CD14-positive monocyte (primary cell): ENCODE results near the gene BBS9. TPM values are rescaled to one million over a fixed set of nuclear protein-coding genes. Genes with fewer than 3 reads are reported as not detected.

Experiments used
- DNase-seq, 3 donors: peaks; one replicate each; pipeline ENCODE4 v3.0.0-alpha.2; 2011 to 2022
- H2AFZ ChIP-seq: 2 replicates; pipeline ENCODE4 v1.6.0; 2012; ENCODE audit warnings: mild to moderate bottlenecking, low read depth, low read length, inconsistent platforms; ENCODE audit not compliant: insufficient read depth, poor library complexity, severe bottlenecking
- H3K27ac ChIP-seq, 2 donors: 1 replicate in 1 of 2; 2 replicates in 1 of 2; pipeline ENCODE4 v1.5.1; 2012 to 2013; ENCODE audit warnings: low read length in 2 of 2, control low read depth in 1 of 2, inconsistent platforms in 1 of 2, low read depth in 1 of 2, mild to moderate bottlenecking in 1 of 2
- H3K27me3 ChIP-seq, 2 donors: one replicate each; pipeline versions ENCODE4 v1.6.0 to v1.6.1; 2011 to 2013; ENCODE audit warnings: low read length in 2 of 2; ENCODE audit not compliant: control insufficient read depth in 2 of 2, insufficient read depth in 2 of 2
- H3K36me3 ChIP-seq, 2 donors: replicated peaks in 1 of 2; 1 replicate in 1 of 2; 2 replicates in 1 of 2; pipeline versions ENCODE4 v1.5.1 to v1.6.1; 2012 to 2013; ENCODE audit warnings: low read length in 2 of 2, control low read depth in 1 of 2, inconsistent platforms in 1 of 2, mild to moderate bottlenecking in 1 of 2; ENCODE audit not compliant: insufficient read depth in 2 of 2, control insufficient read depth in 1 of 2
- H3K4me1 ChIP-seq, 2 donors: 1 replicate in 1 of 2; 2 replicates in 1 of 2; pipeline versions ENCODE4 v1.5.1 to v1.6.1; 2012 to 2013; ENCODE audit warnings: low read length in 2 of 2, control low read depth in 1 of 2, inconsistent platforms in 1 of 2, mild to moderate bottlenecking in 1 of 2, moderate library complexity in 1 of 2; ENCODE audit not compliant: insufficient read depth in 2 of 2, control insufficient read depth in 1 of 2
- H3K4me2 ChIP-seq: replicated peaks from 2 replicates; pipeline ENCODE3; 2012; ENCODE audit warnings: low read length, moderate library complexity, mild to moderate bottlenecking; ENCODE audit not compliant: poor library complexity, severe bottlenecking; ENCODE audit errors: extremely low read depth
- H3K4me3 ChIP-seq, 3 experiments: fragments of 200-600 bp in 1 of 3; sonication (generic) in 1 of 3; replicated peaks in 1 of 3; 1 replicate in 2 of 3; 2 replicates in 1 of 3; pipeline ENCODE4 v1.5.1; 2011 to 2013; ENCODE audit warnings: low read length in 3 of 3, mild to moderate bottlenecking in 3 of 3, control low read depth in 2 of 3, low read depth in 2 of 3, inconsistent platforms in 1 of 3, moderate library complexity in 1 of 3
- H3K79me2 ChIP-seq: 2 replicates; pipeline ENCODE4 v1.6.0; 2012; ENCODE audit warnings: mild to moderate bottlenecking, control low read depth, inconsistent platforms, low read length, moderate library complexity; ENCODE audit not compliant: insufficient read depth
- H3K9ac ChIP-seq: 2 replicates; pipeline ENCODE4 v1.6.0; 2017; ENCODE audit warnings: low read length, mild to moderate bottlenecking; ENCODE audit not compliant: insufficient read depth, poor library complexity, severe bottlenecking
- H3K9me3 ChIP-seq, 2 donors: replicated peaks in 1 of 2; 1 replicate in 1 of 2; 2 replicates in 1 of 2; pipeline versions ENCODE4 v1.5.1 to v1.6.1; 2012 to 2013; ENCODE audit warnings: low read length in 2 of 2, control low read depth in 1 of 2; ENCODE audit not compliant: control insufficient read depth in 1 of 2, insufficient read depth in 1 of 2
- H4K20me1 ChIP-seq: 2 replicates; pipeline ENCODE4 v1.6.0; 2012; ENCODE audit warnings: mild to moderate bottlenecking, low read length, control low read depth, moderate library complexity; ENCODE audit not compliant: insufficient read depth
- H3K27ac Mint-ChIP-seq, 7 donors: one replicate each; pipeline ENCODE4 v1.8.0; 2020; ENCODE audit warnings: mild to moderate bottlenecking in 7 of 7, mixed read lengths in 7 of 7, moderate library complexity in 6 of 7, inconsistent platforms in 2 of 7
- H3K27me3 Mint-ChIP-seq, 3 donors: one replicate each; pipeline ENCODE4 v1.8.0; 2021 to 2022; ENCODE audit warnings: low read depth in 3 of 3, mild to moderate bottlenecking in 3 of 3, mixed read lengths in 3 of 3, moderate library complexity in 3 of 3, inconsistent platforms in 1 of 3
- H3K36me3 Mint-ChIP-seq, 2 donors: one replicate each; pipeline ENCODE4 v1.8.0; 2020; ENCODE audit warnings: mixed read lengths in 2 of 2, inconsistent platforms in 1 of 2, mild to moderate bottlenecking in 1 of 2
- H3K4me1 Mint-ChIP-seq: one replicate; pipeline ENCODE4 v1.8.0; 2020; ENCODE audit warnings: mild to moderate bottlenecking, mixed read lengths
- H3K4me3 Mint-ChIP-seq, 2 donors: one replicate each; pipeline ENCODE4 v1.8.0; 2020; ENCODE audit warnings: mild to moderate bottlenecking in 2 of 2, mixed read lengths in 2 of 2, moderate library complexity in 1 of 2
- H3K9me3 Mint-ChIP-seq, 7 donors: one replicate each; pipeline ENCODE4 v1.8.0; 2020 to 2022; ENCODE audit warnings: mixed read lengths in 7 of 7, mild to moderate bottlenecking in 6 of 7, moderate library complexity in 6 of 7, inconsistent platforms in 2 of 7
- CTCF ChIP-seq: fragments of 200-600 bp; IDR thresholded peaks from one replicate; pipeline ENCODE4 v1.8.0; 2022; ENCODE audit warnings: antibody characterized with exemption, mild to moderate bottlenecking
- WGBS: methylation state at CpG from one replicate; pipeline ENCODE4 v1.1.5; 2013; ENCODE audit warnings: missing lambda C conversion rate; ENCODE audit not compliant: insufficient coverage; 5-methylcytosine and 5-hydroxymethylcytosine counted together
- intact Hi-C, 2 donors: fragments of 100-400 bp; cut with micrococcal nuclease; formaldehyde crosslinking; loops; one replicate each; pipeline versions ENCODE4 v1.15.0 to v1.15.1; 2023
- polyA plus RNA-seq, 3 donors: library from polyadenylated mRNA; depleted of rRNA in 1 of 3; unstranded in 2 of 3; stranded (reverse) in 1 of 3; fragments of 300-500 nt in 2 of 3; fragments of >200 nt in 1 of 3; fragmentation: Illumina TruSeq in 2 of 3; gene quantifications; 1 replicate in 2 of 3; 2 replicates in 1 of 3; pipeline ENCODE4 v1.2.3, GENCODE V29; 2012 to 2021

The BBS9 gene
- polyA plus RNA-seq, 3 donors, result 4.9 to 7.5 (median 6.8) TPM

- no CpG with 5 or more reads among the region's 2 CpGs for WGBS
- Histone ChIP-seq H3K4me1 (no peaks in the 10 kb centered on the region), H3K27me3 (no peaks in the 10 kb centered on the region), H2AFZ (no peak overlapping the region), H3K79me2 (no peaks in the 10 kb centered on the region), H4K20me1 (no peaks in the 10 kb centered on the region), H3K9ac (no peak overlapping the region), H3K9me3 (peaks cover 9 to 17% of the 10 kb centered on the region in 2 donors), H3K36me3 (no peaks in the 10 kb centered on the region), H3K4me3 (no peak overlapping the region), H3K27ac (no peak overlapping the region), H3K4me2 (no peak overlapping the region)
- H3K36me3 Mint-ChIP-seq, result peaks cover 0 to 3% of the 10 kb centered on the region in 2 donors
- H3K9me3 Mint-ChIP-seq, result peaks cover 8 to 22% (median 19%) of the 10 kb centered on the region in 7 donors
- H3K27ac Mint-ChIP-seq, result no peak overlapping the region
- DNase-seq, result no peak
- no peaks in the 10 kb centered on the region for H3K4me1 Mint-ChIP-seq
- no peaks in the 10 kb centered on the region for H3K27me3 Mint-ChIP-seq
- no peak for TF ChIP-seq CTCF
- H3K4me3 Mint-ChIP-seq, result no peak overlapping the region
- intact Hi-C loops, result no loop called here
Observed at GRCh38 chr7:33298848-33299247, 169.5 kb downstream of the BBS9 start.

- no peaks in the 10 kb centered on the region for H3K27me3 Mint-ChIP-seq
- DNase-seq, result no peak
- WGBS, result no CpG with 5 or more reads among the region's 2 CpGs
- H3K27ac Mint-ChIP-seq, result no peak overlapping the region
- Histone ChIP-seq H2AFZ (no peak overlapping the region), H3K4me2 (no peak overlapping the region), H3K4me3 (no peak overlapping the region), H3K4me1 (no peaks in the 10 kb centered on the region), H3K9ac (no peak overlapping the region), H3K79me2 (no peaks in the 10 kb centered on the region), H3K9me3 (peaks cover 15 to 17% of the 10 kb centered on the region in 2 donors), H3K36me3 (no peaks in the 10 kb centered on the region), H3K27me3 (no peaks in the 10 kb centered on the region), H4K20me1 (no peaks in the 10 kb centered on the region), H3K27ac (no peak overlapping the region)
- intact Hi-C loops, result no loop called here
- H3K4me1 Mint-ChIP-seq, result no peaks in the 10 kb centered on the region
- peaks cover 14 to 27% (median 24%) of the 10 kb centered on the region in 7 donors for H3K9me3 Mint-ChIP-seq
- TF ChIP-seq CTCF, result no peak
- peaks cover 0 to 6% of the 10 kb centered on the region in 2 donors for H3K36me3 Mint-ChIP-seq
- no peak overlapping the region for H3K4me3 Mint-ChIP-seq
Observed at GRCh38 chr7:33299425-33299824, 170.1 kb downstream of the BBS9 start.
